ENCODE results near the gene HK1.

The HK1 gene

GRCh38 chr10:69345890-69346474 lies 67.7 kb downstream of the HK1 start:
- DNase-seq (ENCODE audit: low read depth in 1 of 2, low spot score in 1 of 2), result no peak

- DNase-seq (ENCODE audit: low read depth in 1 of 2, low spot score in 1 of 2), result no peak
These were observed 68.5 kb downstream of the HK1 start for GRCh38 chr10:69346776-69347175.

GRCh38 chr10:69348816-69349541 lies 70.7 kb downstream of the HK1 start:
- DNase-seq (ENCODE audit: low read depth in 1 of 2, low spot score in 1 of 2), result no peak

- DNase-seq (ENCODE audit: low read depth in 1 of 2, low spot score in 1 of 2), result no peak
These were observed 71.2 kb downstream of the HK1 start for GRCh38 chr10:69349542-69349888.

- DNase-seq (ENCODE audit: low read depth in 1 of 2, low spot score in 1 of 2), result no peak
These were observed 73.3 kb downstream of the HK1 start for GRCh38 chr10:69351589-69351988.

- DNase-seq (ENCODE audit: low read depth in 1 of 2, low spot score in 1 of 2), result no peak
These were observed 74.4 kb downstream of the HK1 start for GRCh38 chr10:69352569-69353264.

GRCh38 chr10:69353977-69354635 lies 75.8 kb downstream of the HK1 start:
- DNase-seq (ENCODE audit: low read depth in 1 of 2, low spot score in 1 of 2), result no peak

GRCh38 chr10:69356187-69356586 lies 77.9 kb downstream of the HK1 start:
- DNase-seq (ENCODE audit: low read depth in 1 of 2, low spot score in 1 of 2), result no peak

- no peak for DNase-seq (ENCODE audit: low read depth in 1 of 2, low spot score in 1 of 2)
These were observed 80.0 kb downstream of the HK1 start for GRCh38 chr10:69358148-69358795.

- no peak for DNase-seq (ENCODE audit: low read depth in 1 of 2, low spot score in 1 of 2)
These were observed 80.9 kb downstream of the HK1 start for GRCh38 chr10:69359148-69359547.

- no peak for DNase-seq (ENCODE audit: low read depth in 1 of 2, low spot score in 1 of 2)
These were observed 81.3 kb downstream of the HK1 start for GRCh38 chr10:69359594-69359993.

- no peak for DNase-seq (ENCODE audit: low read depth in 1 of 2, low spot score in 1 of 2)
These were observed 82.4 kb downstream of the HK1 start for GRCh38 chr10:69360485-69361302.

- no peak for DNase-seq (ENCODE audit: low read depth in 1 of 2, low spot score in 1 of 2)
These were observed 83.0 kb downstream of the HK1 start for GRCh38 chr10:69361303-69361614.

- DNase-seq (ENCODE audit: low read depth in 1 of 2, low spot score in 1 of 2), result no peak
These were observed 84.2 kb downstream of the HK1 start for GRCh38 chr10:69362471-69362954.

- DNase-seq (ENCODE audit: low read depth in 1 of 2, low spot score in 1 of 2), result no peak
These were observed 85.4 kb downstream of the HK1 start for GRCh38 chr10:69363666-69364065.

- DNase-seq (ENCODE audit: low read depth in 1 of 2, low spot score in 1 of 2), result no peak
These were observed 86.1 kb downstream of the HK1 start for GRCh38 chr10:69364232-69364940.

- no peak for DNase-seq (ENCODE audit: low read depth in 1 of 2, low spot score in 1 of 2)
These were observed 88.4 kb downstream of the HK1 start for GRCh38 chr10:69366738-69367137.

- DNase-seq (ENCODE audit: low read depth in 1 of 2, low spot score in 1 of 2), result no peak
These were observed 89.2 kb downstream of the HK1 start for GRCh38 chr10:69367469-69367868.

GRCh38 chr10:69372126-69372980 lies 94.1 kb downstream of the HK1 start:
- DNase-seq (ENCODE audit: low read depth in 1 of 2, low spot score in 1 of 2), result no peak

All from activated CD4-positive, alpha-beta T cell treated with anti-CD3 and anti-CD28 coated beads, Interleukin-2, amount 50 U/mL, for 24 hours (primary cell).